Mammary epithelial cell (primary cell): Measurements from ENCODE around the gene DESI1.

ENCODE experiments used
- CTCF ChIP-seq, 2 donors: IDR thresholded peaks in 1 of 2; conservative IDR thresholded peaks in 1 of 2; 2 replicates each; pipeline ENCODE4 v1.5.1; 2011 to 2012; ENCODE audit warnings: inconsistent platforms in 2 of 2, low read length in 2 of 2, mild to moderate bottlenecking in 2 of 2, control low read depth in 1 of 2, low read depth in 1 of 2; ENCODE audit not compliant: insufficient read depth in 1 of 2; ENCODE audit errors: extremely low read depth in 1 of 2
- EZH2 ChIP-seq: IDR thresholded peaks from 2 replicates; pipeline ENCODE4 v1.6.1; 2012; ENCODE audit warnings: low read length, inconsistent platforms, borderline replicate concordance

- no peak for TF ChIP-seq CTCF (conservative IDR thresholded peaks at IDR 0.05 in 1 of 2, IDR thresholded peaks at IDR 0.05 in 1 of 2; ENCODE audit: extremely low read depth in 1 of 2, insufficient read depth in 1 of 2, low read depth in 1 of 2, low read length in 2 of 2)
- no peak for TF ChIP-seq EZH2
Observed at GRCh38 chr22:41582694-41583093, 38.1 kb downstream of the DESI1 start.
